ENCODE data around the gene OR5J2.
"Not testable (repeated sequence)": the region's sequence is repeated elsewhere in the genome, so short reads cannot be mapped to it uniquely, and the experiment has no call there.

OR5J2 gene

DNA sequence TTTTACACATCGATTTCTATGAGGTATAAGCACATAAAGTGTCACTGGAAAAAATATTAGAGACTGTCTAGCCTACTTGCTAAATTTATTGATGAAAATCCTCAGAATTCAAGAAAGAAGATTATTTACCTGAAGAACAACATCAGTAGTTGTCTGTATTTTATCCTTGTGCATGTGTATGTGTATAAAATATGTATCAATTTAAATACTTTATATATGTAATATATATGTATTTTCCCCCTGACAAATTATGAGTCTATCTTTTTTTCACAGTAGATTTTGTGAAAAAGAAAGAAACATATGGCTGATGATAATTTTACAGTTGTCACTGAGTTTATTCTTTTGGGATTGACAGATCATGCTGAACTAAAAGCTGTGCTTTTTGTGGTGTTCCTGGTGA is at the start of gene OR5J2:
Gene OR5J2 (plus strand): TSS at position 301 of the 400 bp plus-strand sequence. CDS start 0 bp downstream, at position 301.
- H3K4me3 ChIP-seq (ENCODE audit: low read depth, low read length) = no peak within 1 kb of the TSS
- TF ChIP-seq CTCF (IDR thresholded peaks at IDR 0.05; ENCODE audit: low read depth, low read length, missing control alignments) = no peak
- DNase-seq (ENCODE audit: low read depth) = no peak

- no peak for TF ChIP-seq CTCF (IDR thresholded peaks at IDR 0.05; ENCODE audit: low read depth, low read length, missing control alignments)
- DNase-seq (ENCODE audit: low read depth) = no peak
- H3K4me3 ChIP-seq (ENCODE audit: low read depth, low read length) = no peak within 1 kb of the TSS
Measured at GRCh38 chr11:56140151-56140661, 36.2 kb upstream of the OR5J2 start, which contains the start of gene OR8J3. OR8J3 (minus strand) TSS chr11:56140201; CDS start chr11:56137718, 2,483 bp downstream.

GRCh38 chr11:56143681-56144080 is 32.7 kb upstream of the OR5J2 start:
- not testable (repeated sequence) for H3K4me3 ChIP-seq (ENCODE audit: low read depth, low read length); DNase-seq (ENCODE audit: low read depth)

DNA sequence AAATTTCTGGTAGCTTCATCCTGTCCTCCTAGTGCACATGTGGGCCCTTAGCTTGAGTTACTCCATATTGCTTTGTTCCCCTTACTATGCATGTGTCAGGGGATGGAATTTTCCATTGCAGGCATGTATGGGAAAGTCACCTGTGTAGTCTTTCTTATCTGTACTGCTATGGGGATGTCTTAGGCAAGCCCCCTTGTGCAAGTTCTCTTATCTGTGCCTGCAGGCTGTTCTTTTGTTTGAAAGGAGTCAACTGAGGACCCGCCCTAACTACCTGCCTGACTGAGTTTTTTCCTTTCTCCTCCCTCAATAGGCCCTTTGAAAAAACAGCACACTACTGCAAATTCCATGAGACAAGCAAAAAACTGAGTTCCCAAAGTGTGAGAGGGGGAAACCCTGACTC is 25.0 kb upstream of the OR5J2 start:
- no peak overlapping the region for H3K4me3 ChIP-seq (ENCODE audit: low read depth, low read length)
- DNase-seq (ENCODE audit: low read depth) = no peak
- TF ChIP-seq CTCF (IDR thresholded peaks at IDR 0.05; ENCODE audit: low read depth, low read length, missing control alignments) = no peak

- no peak for TF ChIP-seq CTCF (IDR thresholded peaks at IDR 0.05; ENCODE audit: low read depth, low read length, missing control alignments)
- DNase-seq (ENCODE audit: low read depth) = no peak
- H3K4me3 ChIP-seq (ENCODE audit: low read depth, low read length) = no peak overlapping the region
Measured at GRCh38 chr11:56152333-56152732, 24.1 kb upstream of the OR5J2 start.

DNA sequence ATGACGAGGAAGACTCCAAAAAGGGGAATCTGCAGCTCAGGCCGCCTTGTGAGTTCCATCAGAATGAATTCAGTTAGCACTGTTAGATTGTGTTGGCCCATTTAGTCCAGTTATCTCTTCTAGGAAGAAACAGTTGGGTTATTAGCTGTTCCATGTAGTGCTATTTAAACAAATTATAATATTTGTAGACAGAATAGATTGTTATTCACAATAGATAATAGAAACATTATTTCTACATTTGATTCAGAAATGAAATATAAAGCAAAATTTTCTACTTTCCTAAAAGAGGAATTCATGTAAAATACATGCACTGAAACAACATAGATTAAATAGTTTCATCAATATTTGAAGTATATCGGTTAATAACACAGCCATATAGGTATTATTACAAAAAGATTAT is 16.2 kb upstream of the OR5J2 start, which contains the start of gene OR8K5:
Gene OR8K5 (minus strand): TSS at position 101 of the 400 bp plus-strand sequence. CDS start 0 bp downstream, at position 101.
- no peak for TF ChIP-seq CTCF (IDR thresholded peaks at IDR 0.05; ENCODE audit: low read depth, low read length, missing control alignments)
- H3K4me3 ChIP-seq (ENCODE audit: low read depth, low read length) = no peak within 1 kb of the TSS
- DNase-seq (ENCODE audit: low read depth) = no peak

- DNase-seq (ENCODE audit: low read depth) = no peak
- H3K4me3 ChIP-seq (ENCODE audit: low read depth, low read length) = no peak overlapping the region
- TF ChIP-seq CTCF (IDR thresholded peaks at IDR 0.05; ENCODE audit: low read depth, low read length, missing control alignments) = no peak
Measured at GRCh38 chr11:56163804-56164203, 12.6 kb upstream of the OR5J2 start.
